Muscle of leg (tissue), 11 donors: ENCODE measurements around the gene ASB6. TPM values are rescaled to one million over a fixed set of nuclear protein-coding genes. Genes with fewer than 3 reads are reported as not detected.
"Not testable (repeated sequence)": the region's sequence is repeated elsewhere in the genome, so short reads cannot be mapped to it uniquely, and the experiment has no call there.

Experiments used
- DNase-seq: peaks from one replicate; pipeline ENCODE4 v3.0.0; 2013
- H3K27ac ChIP-seq: one replicate; pipeline ENCODE4 v1.5.1; 2013; ENCODE audit warnings: mild to moderate bottlenecking, low read length, control low read depth
- H3K27me3 ChIP-seq: one replicate; pipeline ENCODE4 v1.6.1; 2013; ENCODE audit warnings: low read length; ENCODE audit not compliant: control insufficient read depth, insufficient read depth
- H3K36me3 ChIP-seq: one replicate; pipeline ENCODE4 v1.6.1; 2013; ENCODE audit warnings: low read length; ENCODE audit not compliant: control insufficient read depth, insufficient read depth
- H3K4me1 ChIP-seq: one replicate; pipeline ENCODE4 v1.6.1; 2013; ENCODE audit warnings: low read length; ENCODE audit not compliant: control insufficient read depth, insufficient read depth
- H3K4me3 ChIP-seq: one replicate; pipeline ENCODE4 v1.5.1; 2013; ENCODE audit warnings: low read length, control low read depth
- H3K9me3 ChIP-seq: replicated peaks from 2 replicates; pipeline ENCODE4 v1.6.1; 2013; ENCODE audit warnings: low read depth, low read length; ENCODE audit not compliant: control insufficient read depth
- WGBS: methylation state at CpG from one replicate; pipeline ENCODE4 v1.1.5; 2013; ENCODE audit warnings: missing lambda C conversion rate; ENCODE audit not compliant: insufficient coverage; 5-methylcytosine and 5-hydroxymethylcytosine counted together
- polyA plus RNA-seq, 8 donors: library from polyadenylated mRNA; unstranded; fragments of 120-200 nt; gene quantifications; one replicate each; pipeline versions ENCODE4 v1.2.1 to v1.2.3, GENCODE V29; 2013; ENCODE audit warnings: inconsistent platforms in 1 of 8, low replicate concordance in 1 of 8; ENCODE audit not compliant: insufficient read length in 8 of 8, insufficient read depth in 1 of 8
- total RNA-seq: library from RNA; stranded (reverse); fragments of 120-200 nt; gene quantifications from one replicate; pipeline ENCODE4 v1.2.4, GENCODE V29; 2013

ASB6 gene
- total and polyA plus RNA-seq, 9 donors, result 7.1 to 13.4 (median 12.7) TPM

- Histone ChIP-seq H3K27me3 (peaks cover 10% of the 10 kb centered on the region), H3K9me3 (no peaks in the 10 kb centered on the region), H3K36me3 (no peaks in the 10 kb centered on the region), H3K27ac (no peak overlapping the region), H3K4me3 (no peak overlapping the region), H3K4me1 (peaks cover 38% of the 10 kb centered on the region)
- WGBS, result 68% methylated on average over 9 of the region's 14 CpGs
- DNase-seq, result no peak
Observed at GRCh38 chr9:129598089-129598596, 43.8 kb downstream of the ASB6 start.

DNA sequence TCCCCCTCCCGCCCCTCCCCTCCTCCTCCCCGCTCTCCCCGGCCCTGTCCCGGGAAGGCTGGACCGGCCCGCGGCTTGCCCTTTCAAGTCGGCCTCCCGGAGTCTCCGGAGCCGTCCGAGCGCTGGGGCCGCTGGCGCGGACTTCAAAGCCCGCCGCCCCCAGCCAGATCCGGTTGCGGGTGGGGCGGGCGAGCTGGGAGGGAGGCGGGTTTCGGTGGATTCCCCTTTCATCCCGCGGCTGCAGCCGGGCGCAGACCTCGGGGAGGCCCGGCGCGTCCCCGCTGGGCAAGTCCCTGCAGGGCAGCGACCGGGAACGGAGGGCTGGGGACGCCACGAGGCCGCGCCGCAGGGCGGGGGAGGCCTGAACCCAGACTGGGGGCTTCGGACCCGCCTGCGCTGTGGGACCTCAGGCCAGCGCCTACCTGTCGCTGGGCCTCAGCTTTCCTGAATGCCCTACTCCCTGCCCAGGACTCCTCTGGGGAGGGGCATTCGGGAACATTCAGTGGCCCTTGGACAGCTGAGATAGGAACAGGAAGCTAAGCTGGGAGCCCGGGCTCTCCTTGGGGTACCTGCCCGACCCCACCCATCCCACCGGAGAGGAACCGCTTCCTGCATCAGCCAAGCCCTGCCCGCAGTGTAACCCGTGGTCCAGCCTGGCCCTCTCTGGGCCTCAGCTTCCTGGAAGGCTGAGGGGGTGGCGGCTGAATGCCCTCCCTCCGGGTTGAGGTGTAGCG is 44.4 kb downstream of the ASB6 start:
- Histone ChIP-seq H3K9me3 (no peaks in the 10 kb centered on the region), H3K27ac (no peak overlapping the region), H3K4me1 (peaks cover 34% of the 10 kb centered on the region), H3K36me3 (no peaks in the 10 kb centered on the region), H3K27me3 (peaks cover 10% of the 10 kb centered on the region), H3K4me3 (peak overlapping the region; percentile 35)
- WGBS, result 4% methylated on average over 50 of the region's 57 CpGs
- DNase-seq, result peak; percentile 82

- Histone ChIP-seq H3K36me3 (no peaks in the 10 kb centered on the region), H3K27me3 (peaks cover 10% of the 10 kb centered on the region), H3K9me3 (no peaks in the 10 kb centered on the region), H3K27ac (peak overlapping the region; percentile 25), H3K4me3 (peak overlapping the region; percentile 30), H3K4me1 (peaks cover 34% of the 10 kb centered on the region)
- 17% methylated on average over 11 of the region's 33 CpGs for WGBS
- peak; percentile 85 for DNase-seq
Observed at GRCh38 chr9:129596541-129597331, 45.2 kb downstream of the ASB6 start.

DNA sequence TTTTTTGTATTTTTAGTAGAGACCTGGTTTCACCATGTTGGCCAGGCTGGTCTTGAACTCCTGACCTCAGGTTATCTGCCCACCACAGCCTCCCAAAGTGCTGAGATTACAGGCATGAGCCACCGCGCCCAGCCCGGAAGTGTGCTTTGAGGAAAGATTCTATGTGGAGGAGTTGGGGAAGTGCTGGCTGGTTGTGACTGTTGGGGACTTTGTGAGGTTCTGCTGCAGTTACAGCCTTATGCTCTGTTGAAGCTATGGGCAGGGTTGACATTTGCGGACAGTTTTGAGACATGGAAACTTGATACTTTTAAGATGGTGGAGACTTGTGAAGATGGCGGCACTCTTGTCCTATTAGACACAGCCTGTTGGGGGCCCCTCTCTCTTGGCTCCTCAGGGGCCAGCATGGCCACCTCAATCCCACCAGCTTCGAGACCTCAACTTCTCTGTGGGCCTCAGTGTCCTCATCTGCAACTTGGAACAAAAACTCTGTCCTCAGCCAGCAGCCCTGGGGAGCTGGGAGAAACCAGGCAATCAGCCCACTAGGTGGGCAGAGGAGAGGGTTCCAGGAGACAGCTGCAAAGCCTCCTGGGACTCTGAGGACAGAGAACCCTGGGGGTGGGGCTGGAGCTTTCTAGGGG is 45.9 kb downstream of the ASB6 start:
- DNase-seq, result no peak
- Histone ChIP-seq H3K4me3 (no peak overlapping the region), H3K9me3 (no peaks in the 10 kb centered on the region), H3K27me3 (peaks cover 10% of the 10 kb centered on the region), H3K4me1 (peaks cover 34% of the 10 kb centered on the region), H3K36me3 (no peaks in the 10 kb centered on the region), H3K27ac (peak overlapping the region; percentile 25)
- no CpG with 5 or more reads among the region's 6 CpGs for WGBS

DNA sequence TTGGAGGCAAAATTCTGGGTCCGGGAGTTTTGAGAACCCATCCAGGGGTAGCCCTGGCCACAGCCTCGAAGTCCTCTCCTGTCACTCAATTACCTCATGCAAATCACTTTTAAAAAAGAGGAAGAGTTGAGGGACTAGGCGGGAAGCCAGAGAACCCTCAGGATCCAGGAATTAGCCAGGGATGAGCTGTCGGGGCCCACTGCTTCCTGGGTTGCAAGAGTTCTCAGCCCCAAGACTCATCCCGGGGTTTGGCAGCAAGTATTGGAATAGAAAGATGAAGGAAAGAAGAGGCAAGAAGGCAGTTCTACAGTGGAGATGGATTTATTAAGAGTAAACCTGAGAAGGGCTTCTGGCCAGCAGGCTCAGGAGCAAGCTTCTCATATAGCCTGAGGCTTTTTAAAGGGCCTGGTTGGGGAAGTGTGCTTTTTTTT is 46.6 kb downstream of the ASB6 start:
- Histone ChIP-seq H3K4me1 (peaks cover 34% of the 10 kb centered on the region), H3K9me3 (no peaks in the 10 kb centered on the region), H3K27me3 (peaks cover 10% of the 10 kb centered on the region), H3K4me3 (no peak overlapping the region), H3K36me3 (no peaks in the 10 kb centered on the region), H3K27ac (no peak overlapping the region)
- DNase-seq, result peak; percentile 72
- 26% methylated on average over 3 of the region's 5 CpGs for WGBS

GRCh38 chr9:129594632-129595031 is 47.3 kb downstream of the ASB6 start:
- no peak for DNase-seq
- Histone ChIP-seq H3K9me3 (no peaks in the 10 kb centered on the region), H3K4me3 (no peak overlapping the region), H3K36me3 (no peaks in the 10 kb centered on the region), H3K27me3 (peaks cover 10% of the 10 kb centered on the region), H3K4me1 (peaks cover 34% of the 10 kb centered on the region), H3K27ac (no peak overlapping the region)
- WGBS, result 72% methylated on average over 5 of the region's 7 CpGs

GRCh38 chr9:129592790-129593189 is 49.2 kb downstream of the ASB6 start:
- DNase-seq, H3K27ac ChIP-seq, H3K27me3 ChIP-seq, H3K4me3 ChIP-seq, H3K9me3 ChIP-seq, H3K36me3 ChIP-seq: not testable (repeated sequence)
- 69% methylated on average over 9 of the region's 10 CpGs for WGBS
- peaks cover 30% of the 10 kb centered on the region for H3K4me1 ChIP-seq

- H3K9me3 ChIP-seq, result no peaks in the 10 kb centered on the region
- WGBS, result 54% methylated on average over 4 of the region's 5 CpGs
- DNase-seq, result no peak
- no peak overlapping the region for H3K4me3 ChIP-seq
- H3K27me3 ChIP-seq, result peaks cover 4% of the 10 kb centered on the region
- H3K4me1 ChIP-seq, result peaks cover 25% of the 10 kb centered on the region
- no peaks in the 10 kb centered on the region for H3K36me3 ChIP-seq
- no peak overlapping the region for H3K27ac ChIP-seq
Observed at GRCh38 chr9:129591916-129592315, 50.0 kb downstream of the ASB6 start.

DNA sequence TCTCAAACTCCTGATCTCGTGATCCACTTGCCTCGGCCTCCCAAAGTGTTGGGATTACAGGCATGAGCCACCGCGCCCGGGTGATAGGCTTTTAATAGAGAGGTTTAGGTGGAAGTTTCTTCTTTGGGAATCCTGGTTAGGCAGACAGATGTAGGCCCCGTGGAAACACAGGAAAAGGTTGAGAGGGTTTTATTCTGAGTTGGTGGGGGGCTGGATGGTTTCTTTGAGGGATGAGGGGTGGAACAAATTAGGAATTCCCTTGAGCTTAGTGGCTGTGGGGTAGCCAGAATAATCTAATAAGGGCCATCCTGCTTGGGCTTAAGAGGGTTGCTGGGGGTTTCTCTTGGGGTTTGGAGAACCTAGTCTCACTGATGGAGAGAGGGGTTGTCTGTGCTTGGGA is 51.5 kb downstream of the ASB6 start:
- no peak overlapping the region for H3K4me3 ChIP-seq
- no peak for DNase-seq
- H3K27me3 ChIP-seq, result no peaks in the 10 kb centered on the region
- no peaks in the 10 kb centered on the region for H3K36me3 ChIP-seq
- H3K27ac ChIP-seq, result no peak overlapping the region
- peaks cover 19% of the 10 kb centered on the region for H3K4me1 ChIP-seq
- no peaks in the 10 kb centered on the region for H3K9me3 ChIP-seq
- WGBS, result 77% methylated on average over 4 of the region's 6 CpGs
